HepG2 (cell line): ENCODE measurements around the gene WDR54. TPM values are rescaled to one million over a fixed set of nuclear protein-coding genes. Genes with fewer than 3 reads are reported as not detected.

ENCODE experiments used
- AKNA ChIP-seq: sonication (generic); formaldehyde crosslinking; IDR thresholded peaks from 2 replicates; pipeline ENCODE4 v1.4.0; 2020; ENCODE audit warnings: missing genetic modification reagents, borderline replicate concordance
- ARNTL ChIP-seq: sonication (generic); formaldehyde crosslinking; IDR thresholded peaks from 2 replicates; pipeline ENCODE4 v1.4.0; 2020; ENCODE audit warnings: mild to moderate bottlenecking, missing genetic modification reagents
- ATF7-NPFF ChIP-seq: sonication (generic); formaldehyde crosslinking; IDR thresholded peaks from 2 replicates; pipeline ENCODE4 v1.8.1; 2023; ENCODE audit warnings: mild to moderate bottlenecking, low read depth, missing genetic modification reagents, moderate library complexity
- HNF4G ChIP-seq, 2 experiments: sonication (generic) in 1 of 2; formaldehyde crosslinking in 1 of 2; IDR thresholded peaks; 2 replicates each; pipeline versions ENCODE4 v1.4.0 to v1.6.1; 2011 to 2020; ENCODE audit warnings: borderline replicate concordance in 2 of 2, low read depth in 2 of 2, mild to moderate bottlenecking in 2 of 2, low read length in 1 of 2, missing genetic modification reagents in 1 of 2, moderate library complexity in 1 of 2
- IKZF4 ChIP-seq: sonication (generic); formaldehyde crosslinking; IDR thresholded peaks from 2 replicates; pipeline ENCODE4 v1.5.1; 2020; ENCODE audit warnings: borderline replicate concordance, mild to moderate bottlenecking, low read depth, missing genetic modification reagents; ENCODE audit errors: not compliant biosample characterization
- MYPOP ChIP-seq: sonication (generic); formaldehyde crosslinking; IDR thresholded peaks from 2 replicates; pipeline ENCODE4 v1.8.1; 2023; ENCODE audit warnings: mild to moderate bottlenecking, moderate library complexity, missing genetic modification reagents
- PATZ1 ChIP-seq: sonication (generic); formaldehyde crosslinking; IDR thresholded peaks from 2 replicates; pipeline ENCODE4 v1.4.0; 2020; ENCODE audit warnings: missing genetic modification reagents
- SMAD9 ChIP-seq: sonication (generic); formaldehyde crosslinking; IDR thresholded peaks from 2 replicates; pipeline ENCODE4 v1.5.1; 2020; ENCODE audit warnings: mild to moderate bottlenecking, missing genetic modification reagents
- ZNF407 ChIP-seq: sonication (generic); formaldehyde crosslinking; IDR thresholded peaks from one replicate; pipeline ENCODE4 v1.5.1; 2020; ENCODE audit warnings: mild to moderate bottlenecking, missing genetic modification reagents; ENCODE audit errors: not compliant biosample characterization
- ZNF607 ChIP-seq: sonication (generic); formaldehyde crosslinking; IDR thresholded peaks from 2 replicates; pipeline ENCODE4 v1.5.1; 2020; ENCODE audit warnings: missing genetic modification reagents, mild to moderate bottlenecking, borderline replicate concordance
- ZNF737 ChIP-seq: sonication (generic); formaldehyde crosslinking; IDR thresholded peaks from 2 replicates; pipeline ENCODE4 v1.5.0; 2020; ENCODE audit warnings: missing genetic modification reagents, mild to moderate bottlenecking, borderline replicate concordance
- ZSCAN29 ChIP-seq: sonication (generic); formaldehyde crosslinking; conservative IDR thresholded peaks from 2 replicates; pipeline ENCODE4 v1.4.0; 2020; ENCODE audit warnings: mild to moderate bottlenecking, missing genetic modification reagents
- polyA plus RNA-seq, 8 experiments: library from polyadenylated mRNA; depleted of rRNA in 3 of 8; stranded (reverse) in 7 of 8; unstranded in 1 of 8; fragments of >200 nt; fragmentation: Illumina TruSeq in 4 of 8; extraction: Trizol in 4 of 8; gene quantifications; 2 replicates each; pipeline versions ENCODE4 v1.2.1 to v1.2.3, GENCODE V29; 2011 to 2016; ENCODE audit warnings: low read depth in 4 of 8, missing spikeins in 1 of 8, mixed read lengths in 1 of 8; ENCODE audit not compliant: insufficient read depth in 1 of 8
- total RNA-seq, 5 experiments: library from RNA; depleted of rRNA; stranded (reverse); fragments of >200 nt; fragmentation: Illumina TruSeq; extraction: Trizol; gene quantifications; 2 replicates each; pipeline ENCODE4 v1.2.3, GENCODE V29; 2016; ENCODE audit warnings: low read depth in 1 of 5

The WDR54 gene
- total and polyA plus RNA-seq, 2 of the 13 experiments (the other 11 are each of a cell fraction or from before 2014, with no cell fraction given) = 2.0 to 17.3 TPM

GRCh38 chr2:74424995-74425406 is 3.5 kb downstream of the WDR54 start (continued):
- TF ChIP-seq PATZ1 (CRISPR knock-in tag) = no peak
- no peak for TF ChIP-seq HNF4G (IDR thresholded peaks at IDR 0.05; ENCODE audit: borderline replicate concordance, low read depth, low read length)
- TF ChIP-seq HNF4G (CRISPR knock-in tag; IDR thresholded peaks at IDR 0.05; ENCODE audit: borderline replicate concordance, low read depth) = no peak
- TF ChIP-seq SMAD9 (CRISPR knock-in tag) = no peak
- TF ChIP-seq IKZF4 (CRISPR knock-in tag) = no peak
- no peak for TF ChIP-seq ARNTL (CRISPR knock-in tag)
- TF ChIP-seq ATF7-NPFF (CRISPR knock-in tag) = no peak
- no peak for TF ChIP-seq ZNF607
- no peak for TF ChIP-seq ZSCAN29
- TF ChIP-seq ZNF407 = no peak
- TF ChIP-seq AKNA (CRISPR knock-in tag) = no peak
- no peak for TF ChIP-seq ZNF737 (CRISPR knock-in tag)
- TF ChIP-seq MYPOP (CRISPR knock-in tag) = peak; percentile 16
